Measurements from ENCODE around the gene CMBL.

The CMBL gene

DNA sequence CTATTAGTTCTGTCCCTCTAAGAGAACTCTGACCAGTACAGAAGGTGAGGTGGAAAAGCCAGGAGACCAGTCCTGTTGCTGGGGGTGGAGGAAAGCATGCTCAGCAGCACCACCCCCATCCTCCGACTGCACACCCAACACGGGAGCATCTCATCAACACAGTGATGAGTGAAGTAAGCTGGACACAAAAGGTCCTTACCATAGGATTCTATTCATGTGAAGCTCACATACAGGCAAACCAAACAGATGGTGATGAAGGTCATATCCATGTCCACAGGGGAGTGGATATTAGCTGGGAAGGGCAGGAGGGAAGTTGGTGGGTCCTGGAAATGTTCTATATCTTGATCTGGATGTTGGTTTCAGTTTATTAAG, 31.0 kb upstream of the CMBL start:
- TF ChIP-seq, protein P1, sequence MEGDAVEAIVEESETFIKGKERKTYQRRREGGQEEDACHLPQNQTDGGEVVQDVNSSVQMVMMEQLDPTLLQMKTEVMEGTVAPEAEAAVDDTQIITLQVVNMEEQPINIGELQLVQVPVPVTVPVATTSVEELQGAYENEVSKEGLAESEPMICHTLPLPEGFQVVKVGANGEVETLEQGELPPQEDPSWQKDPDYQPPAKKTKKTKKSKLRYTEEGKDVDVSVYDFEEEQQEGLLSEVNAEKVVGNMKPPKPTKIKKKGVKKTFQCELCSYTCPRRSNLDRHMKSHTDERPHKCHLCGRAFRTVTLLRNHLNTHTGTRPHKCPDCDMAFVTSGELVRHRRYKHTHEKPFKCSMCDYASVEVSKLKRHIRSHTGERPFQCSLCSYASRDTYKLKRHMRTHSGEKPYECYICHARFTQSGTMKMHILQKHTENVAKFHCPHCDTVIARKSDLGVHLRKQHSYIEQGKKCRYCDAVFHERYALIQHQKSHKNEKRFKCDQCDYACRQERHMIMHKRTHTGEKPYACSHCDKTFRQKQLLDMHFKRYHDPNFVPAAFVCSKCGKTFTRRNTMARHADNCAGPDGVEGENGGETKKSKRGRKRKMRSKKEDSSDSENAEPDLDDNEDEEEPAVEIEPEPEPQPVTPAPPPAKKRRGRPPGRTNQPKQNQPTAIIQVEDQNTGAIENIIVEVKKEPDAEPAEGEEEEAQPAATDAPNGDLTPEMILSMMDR (IDR thresholded peaks at IDR 0.05; ENCODE audit: low read depth, low read length, missing control alignments): no peak
- no peak overlapping the region for H3K4me3 ChIP-seq (ENCODE audit: low read depth, low read length)
- DNase-seq (ENCODE audit: low read depth): no peak

GRCh38 chr5:10337986-10338385, 30.3 kb upstream of the CMBL start:
- TF ChIP-seq, protein P1 (IDR thresholded peaks at IDR 0.05; ENCODE audit: low read depth, low read length, missing control alignments): no peak
- no peak for DNase-seq (ENCODE audit: low read depth)
- H3K4me3 ChIP-seq (ENCODE audit: low read depth, low read length): no peak overlapping the region

GRCh38 chr5:10337107-10337506, 29.4 kb upstream of the CMBL start:
- H3K4me3 ChIP-seq (ENCODE audit: low read depth, low read length): no peak overlapping the region
- TF ChIP-seq, protein P1 (IDR thresholded peaks at IDR 0.05; ENCODE audit: low read depth, low read length, missing control alignments): no peak
- no peak for DNase-seq (ENCODE audit: low read depth)

DNA sequence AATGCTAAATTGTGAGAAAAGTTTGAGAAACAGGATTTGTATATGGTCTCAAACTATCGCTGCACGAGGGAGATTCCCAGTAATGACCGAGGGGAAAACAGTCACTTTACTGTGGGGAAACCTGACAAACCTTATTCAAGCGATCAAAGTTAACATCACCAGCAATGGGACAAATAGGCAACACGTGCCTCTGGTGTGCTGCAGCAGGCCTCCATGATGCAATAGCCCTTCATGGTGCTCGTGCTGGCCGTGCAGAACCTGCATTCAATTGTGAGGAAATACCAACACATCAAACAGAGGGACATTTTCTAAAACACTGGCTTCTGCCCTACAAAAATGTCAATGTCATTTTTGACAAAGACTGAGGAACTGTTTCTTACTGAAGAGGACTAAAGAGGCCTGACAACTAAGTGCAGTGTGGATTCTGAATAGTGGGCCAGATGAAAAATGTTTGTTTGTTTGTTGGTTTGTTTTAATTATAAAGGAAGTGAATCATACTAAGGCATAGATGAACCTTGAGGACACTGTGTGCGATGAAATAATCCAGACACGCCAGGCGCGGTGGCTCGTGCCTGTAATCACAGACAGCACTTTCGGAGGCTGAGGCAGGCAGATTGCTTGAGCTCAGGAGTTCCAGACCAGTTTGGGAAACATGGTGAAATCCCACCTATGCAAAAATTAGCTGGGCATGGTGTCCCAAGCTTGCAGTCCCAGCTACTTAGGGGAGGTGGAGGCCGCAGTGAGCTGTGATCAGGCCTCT, 28.2 kb upstream of the CMBL start:
- TF ChIP-seq, protein P1 (IDR thresholded peaks at IDR 0.05; ENCODE audit: low read depth, low read length, missing control alignments): no peak
- H3K4me3 ChIP-seq (ENCODE audit: low read depth, low read length): no peak overlapping the region
- DNase-seq (ENCODE audit: low read depth): no peak

- TF ChIP-seq, protein P1 (IDR thresholded peaks at IDR 0.05; ENCODE audit: low read depth, low read length, missing control alignments): no peak
- DNase-seq (ENCODE audit: low read depth): no peak
- H3K4me3 ChIP-seq (ENCODE audit: low read depth, low read length): no peak overlapping the region
Observed at GRCh38 chr5:10334831-10335230, 27.1 kb upstream of the CMBL start.

GRCh38 chr5:10333154-10334006, 25.7 kb upstream of the CMBL start:
- DNase-seq (ENCODE audit: low read depth): no peak
- peak overlapping the region; percentile 43 for H3K4me3 ChIP-seq (ENCODE audit: low read depth, low read length)
- TF ChIP-seq, protein P1 (IDR thresholded peaks at IDR 0.05; ENCODE audit: low read depth, low read length, missing control alignments): no peak
